WI38 (cell line): ENCODE results near the gene EXOC4.

Experiments
- H3K4me3 ChIP-seq: 2 replicates; pipeline ENCODE4 v1.5.1; 2011; ENCODE audit warnings: low read depth, mild to moderate bottlenecking, control low read depth, low read length
- TF ChIP-seq, protein P1 (sequence below): IDR thresholded peaks from 2 replicates; pipeline ENCODE4 v1.5.1; 2012; ENCODE audit warnings: low read depth, mild to moderate bottlenecking, control low read depth, low read length

EXOC4 gene

DNA sequence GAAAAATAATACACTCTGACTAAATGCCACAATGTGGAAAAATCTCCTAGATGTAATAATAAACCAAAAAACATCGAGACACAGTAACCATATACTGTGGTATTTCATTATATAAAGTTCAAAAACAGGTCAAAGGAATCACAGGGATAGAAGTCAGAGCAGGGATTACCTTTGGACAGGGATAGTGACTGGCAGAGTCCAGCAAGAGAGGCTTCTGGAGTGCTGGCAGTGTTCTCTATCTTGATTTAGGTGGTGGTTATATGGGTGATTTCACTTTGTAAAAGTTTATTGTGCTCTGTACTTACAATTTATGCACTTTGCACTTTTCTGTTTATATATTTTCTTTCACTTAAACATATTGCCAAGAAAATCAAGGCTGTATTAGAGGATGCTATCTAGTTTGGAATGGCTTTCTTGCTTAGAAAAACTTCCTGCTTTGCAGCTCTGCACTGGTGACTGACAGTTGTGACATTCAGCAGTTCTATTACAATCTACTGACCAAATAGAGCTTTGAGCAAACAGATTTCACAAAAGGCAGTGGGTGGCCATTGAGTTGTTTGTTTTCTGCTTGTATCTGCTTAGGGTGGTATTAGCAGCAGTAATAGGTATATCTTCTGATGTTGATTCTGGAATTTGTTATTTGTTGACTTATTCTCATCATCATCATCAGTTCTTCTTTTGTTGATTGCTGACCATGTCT lies 610.6 kb downstream of the EXOC4 start:
- no peak overlapping the region for H3K4me3 ChIP-seq
- TF ChIP-seq, protein P1, sequence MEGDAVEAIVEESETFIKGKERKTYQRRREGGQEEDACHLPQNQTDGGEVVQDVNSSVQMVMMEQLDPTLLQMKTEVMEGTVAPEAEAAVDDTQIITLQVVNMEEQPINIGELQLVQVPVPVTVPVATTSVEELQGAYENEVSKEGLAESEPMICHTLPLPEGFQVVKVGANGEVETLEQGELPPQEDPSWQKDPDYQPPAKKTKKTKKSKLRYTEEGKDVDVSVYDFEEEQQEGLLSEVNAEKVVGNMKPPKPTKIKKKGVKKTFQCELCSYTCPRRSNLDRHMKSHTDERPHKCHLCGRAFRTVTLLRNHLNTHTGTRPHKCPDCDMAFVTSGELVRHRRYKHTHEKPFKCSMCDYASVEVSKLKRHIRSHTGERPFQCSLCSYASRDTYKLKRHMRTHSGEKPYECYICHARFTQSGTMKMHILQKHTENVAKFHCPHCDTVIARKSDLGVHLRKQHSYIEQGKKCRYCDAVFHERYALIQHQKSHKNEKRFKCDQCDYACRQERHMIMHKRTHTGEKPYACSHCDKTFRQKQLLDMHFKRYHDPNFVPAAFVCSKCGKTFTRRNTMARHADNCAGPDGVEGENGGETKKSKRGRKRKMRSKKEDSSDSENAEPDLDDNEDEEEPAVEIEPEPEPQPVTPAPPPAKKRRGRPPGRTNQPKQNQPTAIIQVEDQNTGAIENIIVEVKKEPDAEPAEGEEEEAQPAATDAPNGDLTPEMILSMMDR, result no peak

DNA sequence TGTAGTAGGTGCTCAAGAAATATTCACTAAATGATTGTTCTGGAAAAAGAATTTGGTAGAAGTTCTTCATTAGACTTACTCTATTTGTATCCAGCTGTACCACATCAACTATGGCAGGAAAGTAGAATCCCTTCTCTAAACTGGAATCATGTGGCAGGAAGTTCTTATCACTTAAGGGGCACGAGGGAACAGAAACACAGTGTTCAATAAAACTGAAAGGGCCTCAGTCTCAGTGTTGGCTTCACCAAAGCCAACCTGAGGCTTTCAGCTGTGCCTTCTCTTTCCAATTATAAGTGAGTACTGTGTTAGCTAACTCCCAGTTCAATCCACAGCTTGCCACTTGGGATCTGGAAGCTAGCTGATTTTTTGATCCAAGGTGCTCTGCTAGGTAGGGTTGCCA lies 616.7 kb downstream of the EXOC4 start:
- no peak overlapping the region for H3K4me3 ChIP-seq
- TF ChIP-seq, protein P1, result no peak

DNA sequence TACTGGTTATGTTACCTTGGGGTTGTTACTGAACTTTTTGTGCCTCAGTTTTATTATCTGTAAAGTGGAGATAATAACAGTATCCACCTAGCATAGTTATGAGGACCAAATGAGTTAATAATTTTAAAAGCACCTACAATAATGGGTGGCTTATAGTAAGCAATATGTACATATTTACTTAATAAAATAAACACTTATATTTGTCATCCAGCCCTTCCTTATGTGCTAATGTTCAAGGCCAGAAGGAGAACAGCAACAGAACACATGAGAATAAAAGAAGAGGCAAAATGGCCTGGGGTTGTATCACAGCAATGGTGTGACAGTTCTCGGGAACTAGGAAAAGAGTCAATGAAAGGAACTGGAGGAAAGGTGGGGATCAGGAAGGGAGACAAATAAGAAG lies 618.9 kb downstream of the EXOC4 start:
- TF ChIP-seq, protein P1, result no peak

DNA sequence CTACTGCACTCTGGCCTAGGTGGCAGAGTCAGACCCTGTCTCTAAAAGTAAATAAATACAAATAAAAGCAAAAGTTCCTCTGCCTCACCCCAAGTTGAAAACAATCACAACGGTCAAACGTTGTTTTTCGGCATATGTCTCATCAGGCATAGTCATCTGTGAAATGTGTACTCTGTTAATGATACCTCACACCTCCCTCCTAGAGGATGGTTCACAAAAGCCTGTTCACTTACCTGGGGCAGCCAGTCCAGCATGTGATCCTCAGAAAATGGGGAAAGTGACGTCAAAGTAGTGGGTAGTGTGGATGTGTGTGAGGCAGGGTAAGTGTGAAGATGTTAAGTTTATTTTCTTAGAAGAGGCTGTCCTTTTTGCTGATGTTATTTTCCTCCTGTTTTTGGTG lies 620.3 kb downstream of the EXOC4 start:
- no peak overlapping the region for H3K4me3 ChIP-seq
- TF ChIP-seq, protein P1, result no peak

More for the DNA sequence above, 618.9 kb downstream of the EXOC4 start:
- H3K4me3 ChIP-seq, result no peak overlapping the region

DNA sequence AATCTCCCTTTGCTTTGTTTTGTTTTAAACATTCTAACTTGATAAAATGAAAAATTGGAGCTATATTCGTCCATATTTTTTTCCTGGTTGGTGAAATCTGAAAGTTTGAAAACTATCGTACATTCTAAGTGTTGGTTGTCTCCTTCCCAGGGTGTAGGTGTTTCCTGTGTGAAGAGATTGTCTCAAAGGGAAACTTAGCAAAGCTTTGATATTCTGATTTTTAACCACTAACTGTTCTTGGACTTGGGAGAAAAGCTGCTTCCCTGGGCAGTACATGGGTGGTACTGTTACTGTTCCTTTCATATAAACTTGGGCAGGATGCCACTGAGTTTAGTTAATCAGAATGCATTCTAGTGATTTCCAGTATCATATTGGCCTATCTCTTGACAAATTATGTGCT lies 620.8 kb downstream of the EXOC4 start:
- H3K4me3 ChIP-seq, result no peak overlapping the region

DNA sequence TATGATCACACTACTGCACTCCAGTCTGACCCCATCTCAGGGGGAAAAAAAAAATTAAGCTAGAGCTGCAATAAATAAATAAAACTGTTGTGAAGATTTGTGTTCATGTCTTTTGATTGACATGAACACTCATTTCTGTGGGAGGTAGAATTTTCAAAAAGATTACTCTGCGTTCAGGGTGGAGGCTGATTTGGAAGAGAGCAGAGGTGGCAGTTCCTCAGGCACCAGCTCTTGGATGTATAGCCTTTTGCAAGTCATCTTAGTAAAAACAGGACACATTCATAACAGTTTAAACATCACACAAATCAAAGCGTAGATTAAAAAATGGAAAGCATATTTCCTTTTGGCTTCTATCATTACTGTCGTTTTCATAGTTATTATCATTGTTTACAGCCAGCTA lies 630.7 kb downstream of the EXOC4 start:
- TF ChIP-seq, protein P1, result no peak
- no peak overlapping the region for H3K4me3 ChIP-seq

More for the DNA sequence above, 620.8 kb downstream of the EXOC4 start:
- TF ChIP-seq, protein P1, result no peak

DNA sequence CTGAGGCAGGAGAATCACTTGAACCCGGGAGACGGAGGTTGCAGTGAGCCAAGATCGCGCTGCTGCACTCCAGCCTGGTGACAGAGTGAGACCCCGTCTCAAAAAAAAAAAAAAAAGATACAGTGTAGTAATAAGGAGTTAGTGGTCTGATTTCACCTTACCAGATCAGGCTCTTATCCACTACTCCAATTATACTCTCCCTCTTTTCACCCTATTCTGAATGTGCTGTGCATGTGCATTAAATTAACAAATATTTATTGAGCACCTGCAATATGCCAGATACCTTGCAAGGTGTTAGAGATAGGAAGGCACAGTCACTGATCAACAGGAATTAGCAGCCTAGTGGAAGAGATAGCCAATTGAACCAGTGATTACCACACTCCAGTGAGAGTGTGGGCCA lies 632.3 kb downstream of the EXOC4 start:
- TF ChIP-seq, protein P1, result no peak
- no peak overlapping the region for H3K4me3 ChIP-seq
